Upper lobe of right lung (tissue), 1 donor: Measurements from ENCODE around the gene PRPF40A. TPM values are rescaled to one million over a fixed set of nuclear protein-coding genes. Genes with fewer than 3 reads are reported as not detected.
"Not testable (repeated sequence)": the region's sequence is repeated elsewhere in the genome, so short reads cannot be mapped to it uniquely, and the experiment has no call there.

ENCODE experiments used
- ATAC-seq: fragments of 200-7000 bp; cut with Tn5 transposase; one replicate; pipeline ENCODE4 v1.9.1; 2020; ENCODE audit warnings: mild to moderate bottlenecking, moderate library complexity
- DNase-seq: peaks from one replicate; pipeline ENCODE4 v3.0.0-alpha.2; 2020
- H3K27ac ChIP-seq: fragments of 200-600 bp; one replicate; pipeline ENCODE4 v1.8.0; 2022
- H3K27me3 ChIP-seq: fragments of 200-600 bp; one replicate; pipeline ENCODE4 v1.8.0; 2022; ENCODE audit warnings: mild to moderate bottlenecking
- H3K36me3 ChIP-seq: fragments of 200-600 bp; one replicate; pipeline ENCODE4 v1.8.0; 2022
- H3K4me1 ChIP-seq: fragments of 200-600 bp; one replicate; pipeline ENCODE4 v1.8.0; 2022
- H3K4me3 ChIP-seq: fragments of 200-600 bp; one replicate; pipeline ENCODE4 v1.8.0; 2022; ENCODE audit warnings: mild to moderate bottlenecking
- H3K9me3 ChIP-seq: fragments of 200-600 bp; one replicate; pipeline ENCODE4 v1.8.0; 2022
- intact Hi-C: fragments of 100-400 bp; cut with DNase I; formaldehyde crosslinking; loops from one replicate; pipeline ENCODE4 v1.11.0; 2022
- total RNA-seq: library from RNA; stranded (reverse); fragmentation: NEBNext Ultra II Directional; extraction: Animal tissue kit (Norgen Biotek cat#: 25700); gene quantifications from one replicate; pipeline ENCODE4 v1.2.1, GENCODE V29; 2021
- TF ChIP-seq, protein P1 (sequence below): fragments of 200-600 bp; IDR thresholded peaks from one replicate; pipeline ENCODE4 v1.8.0; 2022; ENCODE audit warnings: antibody characterized with exemption
- donor health status: DM: no; HTN: yes; CAD: no; lungs with severe emphysema.

PRPF40A gene
- total RNA-seq, 1 donor from 2014 or later: 71.6 TPM

DNA sequence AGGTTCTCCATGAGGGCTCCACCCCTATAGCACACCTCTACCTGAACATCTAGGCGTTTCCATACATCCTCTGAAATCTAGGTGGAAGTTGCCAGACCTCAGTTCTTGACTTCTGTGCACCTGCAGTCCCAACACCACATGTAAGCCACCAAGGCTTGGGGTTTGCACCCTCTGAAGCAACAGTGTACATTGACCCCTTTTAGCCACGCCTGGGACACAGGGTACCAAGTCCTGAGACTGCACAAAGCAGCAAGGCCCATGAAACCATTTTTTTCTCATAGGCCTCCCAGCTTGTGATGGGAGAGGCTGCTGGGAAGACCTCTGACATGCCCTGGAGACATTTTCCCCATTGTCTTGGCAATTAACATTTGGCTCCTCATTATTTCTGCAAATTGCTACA lies 21.2 kb upstream of the PRPF40A start:
- intact Hi-C loops: no loop called here
- H3K4me1 ChIP-seq: no peaks in the 10 kb centered on the region
- TF ChIP-seq, protein P1, sequence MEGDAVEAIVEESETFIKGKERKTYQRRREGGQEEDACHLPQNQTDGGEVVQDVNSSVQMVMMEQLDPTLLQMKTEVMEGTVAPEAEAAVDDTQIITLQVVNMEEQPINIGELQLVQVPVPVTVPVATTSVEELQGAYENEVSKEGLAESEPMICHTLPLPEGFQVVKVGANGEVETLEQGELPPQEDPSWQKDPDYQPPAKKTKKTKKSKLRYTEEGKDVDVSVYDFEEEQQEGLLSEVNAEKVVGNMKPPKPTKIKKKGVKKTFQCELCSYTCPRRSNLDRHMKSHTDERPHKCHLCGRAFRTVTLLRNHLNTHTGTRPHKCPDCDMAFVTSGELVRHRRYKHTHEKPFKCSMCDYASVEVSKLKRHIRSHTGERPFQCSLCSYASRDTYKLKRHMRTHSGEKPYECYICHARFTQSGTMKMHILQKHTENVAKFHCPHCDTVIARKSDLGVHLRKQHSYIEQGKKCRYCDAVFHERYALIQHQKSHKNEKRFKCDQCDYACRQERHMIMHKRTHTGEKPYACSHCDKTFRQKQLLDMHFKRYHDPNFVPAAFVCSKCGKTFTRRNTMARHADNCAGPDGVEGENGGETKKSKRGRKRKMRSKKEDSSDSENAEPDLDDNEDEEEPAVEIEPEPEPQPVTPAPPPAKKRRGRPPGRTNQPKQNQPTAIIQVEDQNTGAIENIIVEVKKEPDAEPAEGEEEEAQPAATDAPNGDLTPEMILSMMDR: no peak
- peaks cover 18% of the 10 kb centered on the region for H3K36me3 ChIP-seq
- DNase-seq (no peak), ATAC-seq (no peak)
- H3K27ac ChIP-seq: no peak overlapping the region
- no peak overlapping the region for H3K4me3 ChIP-seq
- H3K9me3 ChIP-seq: no peaks in the 10 kb centered on the region
- no peaks in the 10 kb centered on the region for H3K27me3 ChIP-seq

DNA sequence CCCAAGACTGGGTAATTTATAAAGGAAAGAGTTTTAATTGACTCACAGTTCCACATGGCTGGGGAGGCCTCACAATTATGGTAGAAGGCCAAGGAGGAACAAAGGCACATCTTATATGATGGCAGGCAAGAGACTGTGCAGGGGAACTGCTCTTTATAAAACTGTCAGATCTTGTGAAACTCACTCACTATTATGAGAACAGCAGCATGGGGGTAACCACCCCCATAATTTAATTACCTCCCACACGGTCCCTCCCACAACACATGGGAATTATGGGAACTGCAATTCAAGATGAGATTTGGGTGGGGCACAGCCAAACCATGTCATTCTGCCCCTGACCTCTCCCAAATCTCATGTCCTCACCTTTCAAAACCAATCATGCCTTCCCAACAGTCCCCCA lies 20.2 kb upstream of the PRPF40A start:
- H3K4me1 ChIP-seq, H3K27ac ChIP-seq, H3K4me3 ChIP-seq, ATAC-seq, DNase-seq, intact Hi-C loops, H3K9me3 ChIP-seq, H3K27me3 ChIP-seq: not testable (repeated sequence)
- peaks cover 18% of the 10 kb centered on the region for H3K36me3 ChIP-seq

DNA sequence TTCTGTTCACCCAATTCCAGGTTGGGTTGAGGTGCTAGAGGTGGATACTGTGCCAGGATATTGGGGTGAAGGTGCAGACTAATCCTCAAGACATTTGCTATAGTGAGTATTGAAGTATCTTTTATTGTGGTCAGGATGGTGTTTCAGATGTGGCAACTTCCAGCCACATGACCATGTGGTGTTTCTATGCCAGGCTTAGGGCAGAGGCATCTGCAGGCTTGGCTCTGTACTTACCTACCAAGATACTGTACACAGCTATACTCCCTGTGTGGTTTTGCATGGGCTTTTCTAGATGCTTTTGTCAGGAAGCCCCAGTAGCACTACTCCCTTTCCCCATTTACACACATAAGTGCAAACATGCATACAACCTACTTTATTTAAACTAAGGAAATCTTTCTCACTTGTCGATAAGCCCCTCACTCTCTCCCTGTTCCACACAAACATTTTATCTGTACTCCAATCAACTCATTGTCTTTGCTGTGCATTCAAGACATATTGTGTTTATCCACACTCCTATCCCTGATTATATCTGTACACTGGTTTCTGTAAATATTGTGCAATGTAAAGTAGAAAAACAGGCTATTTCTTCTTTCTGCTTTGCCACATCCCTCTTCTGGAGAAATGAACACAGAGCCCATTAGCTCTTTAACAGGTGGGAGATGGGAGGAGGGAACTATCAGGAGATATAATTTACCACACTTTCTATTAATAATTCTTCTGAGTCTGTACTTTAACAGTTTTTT lies 13.5 kb upstream of the PRPF40A start:
- no peak overlapping the region for H3K27ac ChIP-seq
- no peaks in the 10 kb centered on the region for H3K27me3 ChIP-seq
- no peak overlapping the region for H3K4me3 ChIP-seq
- no peaks in the 10 kb centered on the region for H3K9me3 ChIP-seq
- intact Hi-C loops: no loop called here
- DNase-seq: no peak
- peak; percentile 91 for ATAC-seq
- peaks cover 16% of the 10 kb centered on the region for H3K4me1 ChIP-seq
- H3K36me3 ChIP-seq: peaks cover 2% of the 10 kb centered on the region
- TF ChIP-seq, protein P1: no peak

DNA sequence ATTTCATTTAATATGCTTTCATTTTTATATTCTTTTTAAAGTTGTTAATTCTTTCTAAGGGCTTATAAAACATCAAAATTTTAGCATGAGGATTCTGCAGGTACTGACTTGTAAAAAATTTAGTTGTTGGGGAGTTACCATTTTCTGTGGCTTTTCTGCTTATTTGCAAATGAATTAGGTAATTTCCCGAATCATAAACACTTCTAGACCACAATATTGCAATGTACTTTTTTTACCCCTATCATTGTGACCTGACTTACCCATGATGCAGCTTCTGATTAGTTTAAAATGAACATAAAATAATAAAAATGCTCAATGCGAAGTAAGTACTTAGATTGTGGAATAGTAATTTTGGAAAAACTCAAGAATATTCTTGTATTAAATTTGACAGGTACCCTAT lies 12.6 kb upstream of the PRPF40A start:
- no peaks in the 10 kb centered on the region for H3K36me3 ChIP-seq
- intact Hi-C loops: no loop called here
- ATAC-seq (no peak), DNase-seq (no peak)
- H3K27me3 ChIP-seq: no peaks in the 10 kb centered on the region
- TF ChIP-seq, protein P1: no peak
- no peak overlapping the region for H3K4me3 ChIP-seq
- H3K27ac ChIP-seq: no peak overlapping the region
- H3K4me1 ChIP-seq: peaks cover 16% of the 10 kb centered on the region
- H3K9me3 ChIP-seq: no peaks in the 10 kb centered on the region

DNA sequence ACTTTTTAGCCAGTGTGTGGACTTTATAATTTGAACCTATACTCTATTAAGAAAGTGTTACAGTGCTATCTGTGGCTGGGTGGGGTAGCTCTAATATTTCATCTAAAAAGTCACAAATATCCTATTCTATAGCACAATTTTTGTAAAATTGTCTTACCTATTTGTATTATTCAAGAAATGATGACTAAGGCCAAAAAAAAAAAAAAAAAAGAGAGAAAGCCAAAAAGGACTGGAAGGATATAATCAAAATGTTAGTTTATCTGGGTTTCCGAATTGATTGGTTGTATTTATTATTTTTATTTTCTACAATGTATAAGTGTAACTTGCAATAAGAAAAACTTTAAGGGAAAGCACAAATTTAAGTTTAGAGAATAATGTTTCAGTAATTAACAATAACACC lies 6.7 kb upstream of the PRPF40A start:
- H3K9me3 ChIP-seq: no peaks in the 10 kb centered on the region
- H3K27ac ChIP-seq: no peak overlapping the region
- no peaks in the 10 kb centered on the region for H3K27me3 ChIP-seq
- TF ChIP-seq, protein P1: no peak
- peaks cover 19% of the 10 kb centered on the region for H3K4me1 ChIP-seq
- no peak overlapping the region for H3K4me3 ChIP-seq
- DNase-seq (no peak), ATAC-seq (no peak)
- intact Hi-C loops: no loop called here
- H3K36me3 ChIP-seq: peaks cover 4% of the 10 kb centered on the region

DNA sequence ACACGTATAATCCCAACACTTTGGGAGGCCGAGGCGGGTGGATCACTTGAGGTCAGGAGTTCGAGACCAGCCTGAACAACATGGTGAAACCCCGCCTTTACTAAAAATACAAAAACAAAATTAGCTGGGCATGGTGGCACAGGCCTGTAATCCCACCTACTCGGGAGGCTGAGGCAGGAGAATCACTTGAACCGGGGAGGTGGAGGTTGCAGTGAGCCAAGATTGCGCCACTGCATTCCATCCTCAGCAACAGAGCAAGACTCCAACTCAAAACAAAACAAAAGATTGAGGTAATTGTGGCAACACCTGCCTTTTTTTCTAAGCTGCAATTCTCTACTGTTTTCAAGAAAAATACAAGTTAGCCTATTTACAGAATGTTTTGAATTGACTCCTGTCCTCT lies 5.4 kb upstream of the PRPF40A start:
- H3K27ac ChIP-seq, H3K36me3 ChIP-seq, ATAC-seq, H3K9me3 ChIP-seq, DNase-seq, H3K4me3 ChIP-seq, intact Hi-C loops, H3K27me3 ChIP-seq: not testable (repeated sequence)
- peaks cover 19% of the 10 kb centered on the region for H3K4me1 ChIP-seq

DNA sequence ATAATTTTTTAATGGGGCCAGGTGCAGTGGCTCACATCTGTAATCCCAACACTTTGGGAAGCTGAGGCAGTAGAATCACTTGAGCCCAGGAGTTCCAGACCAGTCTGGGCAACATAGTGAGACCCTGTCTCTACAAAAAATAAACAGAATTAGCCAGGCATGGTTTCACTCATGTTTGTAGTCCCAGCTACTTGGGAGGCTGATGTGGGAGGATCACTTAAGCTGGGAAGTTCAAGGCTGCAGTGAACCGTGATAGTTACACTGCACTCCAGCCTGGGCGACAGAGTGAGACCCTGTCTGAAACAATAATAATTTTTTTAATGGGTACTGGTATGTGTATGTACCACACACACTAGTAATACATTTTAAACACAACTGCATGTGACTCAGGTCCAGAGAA lies 3.5 kb upstream of the PRPF40A start:
- Histone ChIP-seq H3K27ac (no peak overlapping the region), H3K4me3 (no peak overlapping the region), H3K27me3 (no peaks in the 10 kb centered on the region), H3K4me1 (peaks cover 26% of the 10 kb centered on the region), H3K9me3 (no peaks in the 10 kb centered on the region), H3K36me3 (peaks cover 4% of the 10 kb centered on the region)
- TF ChIP-seq, protein P1: no peak
- intact Hi-C loops: no loop called here
- DNase-seq (no peak), ATAC-seq (no peak)
